Measurements from ENCODE around the gene SH3RF3. TPM values are rescaled to one million over a fixed set of nuclear protein-coding genes. Genes with fewer than 3 reads are reported as not detected.

Gene SH3RF3
- total RNA-seq, 1 donor from 2014 or later: 7.3 TPM

DNA sequence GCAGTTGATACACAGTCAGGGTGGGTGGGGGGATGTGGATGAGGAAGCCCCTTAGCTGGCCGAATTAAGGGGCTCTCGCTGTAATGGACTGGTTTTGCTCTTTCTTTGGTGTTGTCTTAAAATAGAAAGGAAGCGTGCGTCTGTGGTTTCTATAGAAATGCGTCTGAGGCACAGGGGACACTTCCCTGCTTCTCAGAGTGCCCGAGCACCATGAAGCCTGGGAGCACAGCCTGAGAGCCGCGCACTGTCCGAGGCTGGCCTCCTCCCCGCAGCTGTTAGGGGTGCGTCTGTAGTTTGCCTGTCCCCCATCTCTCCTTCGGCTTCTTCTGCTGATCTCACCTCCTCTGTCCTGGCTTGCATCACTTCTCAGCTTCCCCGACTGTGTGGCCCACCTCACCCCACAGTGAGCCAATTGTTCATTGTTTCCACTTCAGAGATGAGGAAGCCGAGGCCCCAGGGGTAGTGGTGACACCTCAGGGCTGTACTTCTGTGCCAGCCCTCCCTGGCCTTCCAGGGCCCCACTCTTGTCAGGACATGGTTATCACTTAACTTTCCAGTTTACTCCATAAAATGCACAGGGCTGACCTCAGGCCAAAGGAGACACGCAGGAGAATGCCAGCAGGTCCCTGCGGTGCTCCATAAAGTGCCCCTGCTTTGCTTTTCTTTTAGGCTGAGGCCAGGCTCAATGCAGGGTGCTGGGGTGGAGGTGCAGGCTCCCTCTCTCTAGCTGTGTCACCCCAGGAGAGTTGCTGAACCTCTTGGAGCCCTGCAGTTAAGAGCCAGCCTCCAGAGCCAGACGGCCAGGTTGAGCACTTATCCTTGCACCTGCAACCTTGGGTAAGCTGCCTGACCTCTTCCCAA lies 274.2 kb downstream of the SH3RF3 start:
- Histone ChIP-seq H2AFZ (ENCODE audit: low read depth, low read length) (no peak overlapping the region), H3K4me2 (ENCODE audit: low read length) (no peak overlapping the region), H3K4me1 (ENCODE audit: insufficient read depth, low read length) (peaks cover 9% of the 10 kb centered on the region), H3K27me3 (ENCODE audit: insufficient read depth, low read length) (no peaks in the 10 kb centered on the region), H3K4me3 (ENCODE audit: insufficient read depth, low read depth, low read length) (no peak overlapping the region), H4K20me1 (ENCODE audit: insufficient read depth, low read length) (peaks cover 26% of the 10 kb centered on the region), H3K9me3 (ENCODE audit: insufficient read depth, low read depth, low read length) (no peaks in the 10 kb centered on the region), H3K36me3 (ENCODE audit: insufficient read depth, low read length) (peaks cover 2% of the 10 kb centered on the region), H3K79me2 (ENCODE audit: insufficient read depth, low read length) (no peaks in the 10 kb centered on the region), H3K27ac (ENCODE audit: low read depth, low read length) (no peak overlapping the region), H3K9ac (ENCODE audit: low read length) (no peak overlapping the region)
- Mint-ChIP-seq H3K4me3 (ENCODE audit: unreplicated experiment) (peak overlapping the region; percentile 45), H3K9me3 (ENCODE audit: unreplicated experiment) (peaks cover 2% of the 10 kb centered on the region), H3K27me3 (ENCODE audit: low read depth, unreplicated experiment) (peaks cover 27% of the 10 kb centered on the region), H3K4me1 (ENCODE audit: low read depth, unreplicated experiment) (peaks cover 32% of the 10 kb centered on the region), H3K27ac (ENCODE audit: unreplicated experiment) (peak overlapping the region; percentile 15), H3K36me3 (ENCODE audit: low read depth, unreplicated experiment) (peaks cover 24% of the 10 kb centered on the region)
- FAIRE-seq (no peak), DNase-seq (ENCODE audit: low read depth) (no peak)
- TF ChIP-seq EZH2 (IDR thresholded peaks at IDR 0.05; ENCODE audit: insufficient read depth, low read length): no peak
- TF ChIP-seq, protein P1, sequence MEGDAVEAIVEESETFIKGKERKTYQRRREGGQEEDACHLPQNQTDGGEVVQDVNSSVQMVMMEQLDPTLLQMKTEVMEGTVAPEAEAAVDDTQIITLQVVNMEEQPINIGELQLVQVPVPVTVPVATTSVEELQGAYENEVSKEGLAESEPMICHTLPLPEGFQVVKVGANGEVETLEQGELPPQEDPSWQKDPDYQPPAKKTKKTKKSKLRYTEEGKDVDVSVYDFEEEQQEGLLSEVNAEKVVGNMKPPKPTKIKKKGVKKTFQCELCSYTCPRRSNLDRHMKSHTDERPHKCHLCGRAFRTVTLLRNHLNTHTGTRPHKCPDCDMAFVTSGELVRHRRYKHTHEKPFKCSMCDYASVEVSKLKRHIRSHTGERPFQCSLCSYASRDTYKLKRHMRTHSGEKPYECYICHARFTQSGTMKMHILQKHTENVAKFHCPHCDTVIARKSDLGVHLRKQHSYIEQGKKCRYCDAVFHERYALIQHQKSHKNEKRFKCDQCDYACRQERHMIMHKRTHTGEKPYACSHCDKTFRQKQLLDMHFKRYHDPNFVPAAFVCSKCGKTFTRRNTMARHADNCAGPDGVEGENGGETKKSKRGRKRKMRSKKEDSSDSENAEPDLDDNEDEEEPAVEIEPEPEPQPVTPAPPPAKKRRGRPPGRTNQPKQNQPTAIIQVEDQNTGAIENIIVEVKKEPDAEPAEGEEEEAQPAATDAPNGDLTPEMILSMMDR (IDR thresholded peaks at IDR 0.05; ENCODE audit: insufficient read depth, low read depth, low read length): no peak

DNA sequence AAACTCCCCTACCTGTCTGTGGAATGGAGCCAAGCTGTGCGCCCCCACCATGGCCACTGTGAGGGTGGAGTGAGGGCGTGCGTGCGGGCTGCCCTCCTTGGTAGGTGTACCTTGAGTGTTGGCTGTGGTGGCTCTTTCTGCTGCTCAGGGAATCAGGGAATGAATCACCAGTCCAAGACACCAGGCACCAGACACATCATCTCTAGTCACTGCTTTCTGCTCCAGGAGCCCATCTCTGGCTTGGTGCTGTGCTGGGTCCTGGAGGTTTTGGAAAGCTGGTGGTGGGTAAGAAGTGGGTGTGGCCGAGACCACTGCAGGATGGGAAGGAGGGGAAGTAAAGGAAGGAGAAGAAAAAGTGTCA lies 274.8 kb downstream of the SH3RF3 start:
- Histone ChIP-seq H3K4me2 (ENCODE audit: low read length) (no peak overlapping the region), H2AFZ (ENCODE audit: low read depth, low read length) (no peak overlapping the region)
- H3K36me3 Mint-ChIP-seq (ENCODE audit: low read depth, unreplicated experiment): peaks cover 19% of the 10 kb centered on the region

More for the DNA sequence above, 274.8 kb downstream of the SH3RF3 start:
- H3K36me3 ChIP-seq (ENCODE audit: insufficient read depth, low read length): peaks cover 2% of the 10 kb centered on the region
- peaks cover 25% of the 10 kb centered on the region for H3K27me3 Mint-ChIP-seq (ENCODE audit: low read depth, unreplicated experiment)
- no peak overlapping the region for H3K4me3 ChIP-seq (ENCODE audit: insufficient read depth, low read depth, low read length)
- H3K27ac Mint-ChIP-seq (ENCODE audit: unreplicated experiment): no peak overlapping the region
- H4K20me1 ChIP-seq (ENCODE audit: insufficient read depth, low read length): peaks cover 26% of the 10 kb centered on the region
- H3K79me2 ChIP-seq (ENCODE audit: insufficient read depth, low read length): no peaks in the 10 kb centered on the region
- H3K9ac ChIP-seq (ENCODE audit: low read length): no peak overlapping the region
- peaks cover 9% of the 10 kb centered on the region for H3K4me1 ChIP-seq (ENCODE audit: insufficient read depth, low read length)
- peaks cover 2% of the 10 kb centered on the region for H3K9me3 Mint-ChIP-seq (ENCODE audit: unreplicated experiment)
- no peaks in the 10 kb centered on the region for H3K27me3 ChIP-seq (ENCODE audit: insufficient read depth, low read length)
- FAIRE-seq (no peak), DNase-seq (ENCODE audit: low read depth) (no peak)
- no peak overlapping the region for H3K27ac ChIP-seq (ENCODE audit: low read depth, low read length)
- H3K4me3 Mint-ChIP-seq (ENCODE audit: unreplicated experiment): no peak overlapping the region
- H3K9me3 ChIP-seq (ENCODE audit: insufficient read depth, low read depth, low read length): no peaks in the 10 kb centered on the region
- TF ChIP-seq, protein P1 (IDR thresholded peaks at IDR 0.05; ENCODE audit: insufficient read depth, low read depth, low read length): no peak
- no peak for TF ChIP-seq EZH2 (IDR thresholded peaks at IDR 0.05; ENCODE audit: insufficient read depth, low read length)
- H3K4me1 Mint-ChIP-seq (ENCODE audit: low read depth, unreplicated experiment): peaks cover 28% of the 10 kb centered on the region
